A673 (cell line): ENCODE results near the gene MOB3A. TPM values are rescaled to one million over a fixed set of nuclear protein-coding genes. Genes with fewer than 3 reads are reported as not detected.

Experiments
- BruUV-seq: library from RNA; stranded (reverse); fragments of 400-500 nt; replicated peaks from 2 replicates; lab custom pipeline; 2021; lab: Mats Ljungman, UMichigan
- CTCF ChIA-PET: fragments of 300-600 bp; sonication (Branson Sonifier 250); formaldehyde crosslinking; loops from one replicate; lab custom pipeline; 2022; ENCODE audit warnings: antibody characterized with exemption; lab: Charles Lee
- POLR2A ChIA-PET: fragments of 300-600 bp; sonication (Branson Sonifier 250); formaldehyde crosslinking; loops from one replicate; lab custom pipeline; 2022; ENCODE audit warnings: antibody characterized with exemption; ENCODE audit not compliant: low non-redundant PET; lab: Charles Lee
- DNase-seq: peaks from one replicate; pipeline ENCODE4 v3.0.0-alpha.2; 2015; ENCODE audit warnings: low spot score
- H3K27ac ChIP-seq: fragments of 200-600 bp; sonication (generic); 2 replicates; pipeline ENCODE4 v1.5.1; 2016; ENCODE audit warnings: mixed run types, low read depth, mild to moderate bottlenecking, mixed read lengths, antibody characterized with exemption, low read length; ENCODE audit not compliant: poor library complexity, severe bottlenecking
- H3K27me3 ChIP-seq: fragments of 200-600 bp; sonication (generic); replicated peaks from 2 replicates; pipeline ENCODE4 v1.6.1; 2017; ENCODE audit warnings: mixed run types, low read depth, mild to moderate bottlenecking, mixed read lengths, antibody characterized with exemption, low read length; ENCODE audit not compliant: insufficient read depth, poor library complexity
- H3K36me3 ChIP-seq: fragments of 200-600 bp; sonication (generic); 2 replicates; pipeline ENCODE4 v1.6.1; 2016; ENCODE audit warnings: mixed run types, mild to moderate bottlenecking, mixed read lengths, antibody characterized with exemption, low read length; ENCODE audit not compliant: insufficient read depth, poor library complexity, severe bottlenecking
- H3K4me1 ChIP-seq: fragments of 200-600 bp; sonication (generic); 2 replicates; pipeline ENCODE4 v1.6.1; 2017; ENCODE audit warnings: mixed run types, mild to moderate bottlenecking, mixed read lengths, antibody characterized with exemption, low read length; ENCODE audit not compliant: insufficient read depth, poor library complexity, severe bottlenecking
- H3K4me3 ChIP-seq: fragments of 200-600 bp; sonication (generic); 2 replicates; pipeline ENCODE4 v1.5.1; 2016; ENCODE audit warnings: low read depth, mixed run types, mild to moderate bottlenecking, mixed read lengths, low read length; ENCODE audit not compliant: poor library complexity, severe bottlenecking
- H3K9me3 ChIP-seq: fragments of 200-600 bp; sonication (generic); 2 replicates; pipeline ENCODE4 v1.6.1; 2016; ENCODE audit warnings: mixed run types, low read depth, mild to moderate bottlenecking, mixed read lengths, antibody characterized with exemption, low read length; ENCODE audit not compliant: poor library complexity, severe bottlenecking
- EZH2 ChIP-seq: fragments of 200-600 bp; sonication (generic); IDR thresholded peaks from 2 replicates; pipeline ENCODE4 v1.6.1; 2017; ENCODE audit warnings: borderline replicate concordance, low read depth, mild to moderate bottlenecking, mixed read lengths, antibody characterized with exemption, low read length; ENCODE audit not compliant: poor library complexity, severe bottlenecking
- intact Hi-C: fragments of 100-400 bp; cut with micrococcal nuclease; formaldehyde crosslinking; loops from one replicate; pipeline ENCODE4 v1.10.0; 2022; ENCODE audit not compliant: unreplicated experiment
- total RNA-seq: library from RNA; stranded (reverse); gene quantifications from 2 replicates; pipeline ENCODE4 v1.2.3, GENCODE V29; 2021
- TF ChIP-seq, protein P1 (sequence below): fragments of 300-800, 200-600 bp; sonication (generic); conservative IDR thresholded peaks from 2 replicates; pipeline ENCODE4 v1.5.1; 2017; ENCODE audit warnings: low read depth, mild to moderate bottlenecking, antibody characterized with exemption, low read length, moderate library complexity, mixed read lengths

The MOB3A gene
- total RNA-seq, 1 experiment from 2014 or later, result 40.7 TPM

DNA sequence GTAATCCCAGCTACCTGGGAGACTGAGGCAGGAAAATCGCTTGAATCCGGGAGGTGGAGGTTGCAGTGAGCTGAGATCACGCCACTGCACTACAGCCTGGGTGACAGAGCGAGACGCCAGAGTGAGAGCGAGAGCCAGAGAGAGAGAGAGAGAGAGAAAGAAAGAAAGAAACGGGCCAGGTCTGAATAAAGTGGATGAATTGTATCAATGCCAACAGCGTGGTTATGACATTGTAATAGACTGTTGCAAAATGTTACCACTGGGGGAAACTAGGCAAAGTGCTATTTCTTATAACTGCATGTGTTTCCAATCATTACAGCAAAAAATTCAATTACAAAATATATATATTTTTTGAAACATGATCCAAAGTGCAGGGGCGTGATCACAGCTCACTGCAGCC lies 68.8 kb downstream of the MOB3A start:
- CTCF ChIA-PET, result no interaction called here
- DNase-seq, result no peak
- Histone ChIP-seq H3K4me3 (no peak overlapping the region), H3K27ac (no peak overlapping the region), H3K9me3 (no peaks in the 10 kb centered on the region), H3K27me3 (no peaks in the 10 kb centered on the region), H3K36me3 (no peaks in the 10 kb centered on the region), H3K4me1 (peaks cover 10% of the 10 kb centered on the region)
- POLR2A ChIA-PET, result no interaction called here
- BruUV-seq, result no TSS peak
- intact Hi-C loops, result no loop called here
- TF ChIP-seq, protein P1, sequence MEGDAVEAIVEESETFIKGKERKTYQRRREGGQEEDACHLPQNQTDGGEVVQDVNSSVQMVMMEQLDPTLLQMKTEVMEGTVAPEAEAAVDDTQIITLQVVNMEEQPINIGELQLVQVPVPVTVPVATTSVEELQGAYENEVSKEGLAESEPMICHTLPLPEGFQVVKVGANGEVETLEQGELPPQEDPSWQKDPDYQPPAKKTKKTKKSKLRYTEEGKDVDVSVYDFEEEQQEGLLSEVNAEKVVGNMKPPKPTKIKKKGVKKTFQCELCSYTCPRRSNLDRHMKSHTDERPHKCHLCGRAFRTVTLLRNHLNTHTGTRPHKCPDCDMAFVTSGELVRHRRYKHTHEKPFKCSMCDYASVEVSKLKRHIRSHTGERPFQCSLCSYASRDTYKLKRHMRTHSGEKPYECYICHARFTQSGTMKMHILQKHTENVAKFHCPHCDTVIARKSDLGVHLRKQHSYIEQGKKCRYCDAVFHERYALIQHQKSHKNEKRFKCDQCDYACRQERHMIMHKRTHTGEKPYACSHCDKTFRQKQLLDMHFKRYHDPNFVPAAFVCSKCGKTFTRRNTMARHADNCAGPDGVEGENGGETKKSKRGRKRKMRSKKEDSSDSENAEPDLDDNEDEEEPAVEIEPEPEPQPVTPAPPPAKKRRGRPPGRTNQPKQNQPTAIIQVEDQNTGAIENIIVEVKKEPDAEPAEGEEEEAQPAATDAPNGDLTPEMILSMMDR, result no peak
- no peak for TF ChIP-seq EZH2

DNA sequence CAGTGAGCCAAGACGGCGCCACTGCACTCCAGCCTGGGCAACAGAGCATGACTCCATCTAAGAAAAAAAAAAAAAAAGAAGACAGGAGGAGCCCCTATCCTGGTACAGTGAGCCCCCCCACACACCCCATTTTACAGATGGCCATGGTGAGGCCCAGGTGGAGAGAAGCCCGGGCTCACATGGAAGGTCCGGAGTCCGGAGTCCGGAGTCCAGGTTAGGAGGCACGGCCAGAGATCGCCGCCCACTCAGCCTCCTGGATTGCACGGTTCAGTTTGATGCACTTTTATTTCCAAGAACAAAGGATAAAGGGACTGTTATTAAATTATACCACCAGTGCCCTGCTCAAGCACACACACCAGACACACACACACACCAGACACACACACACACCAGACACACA lies 69.4 kb downstream of the MOB3A start:
- POLR2A ChIA-PET, result no interaction called here

DNA sequence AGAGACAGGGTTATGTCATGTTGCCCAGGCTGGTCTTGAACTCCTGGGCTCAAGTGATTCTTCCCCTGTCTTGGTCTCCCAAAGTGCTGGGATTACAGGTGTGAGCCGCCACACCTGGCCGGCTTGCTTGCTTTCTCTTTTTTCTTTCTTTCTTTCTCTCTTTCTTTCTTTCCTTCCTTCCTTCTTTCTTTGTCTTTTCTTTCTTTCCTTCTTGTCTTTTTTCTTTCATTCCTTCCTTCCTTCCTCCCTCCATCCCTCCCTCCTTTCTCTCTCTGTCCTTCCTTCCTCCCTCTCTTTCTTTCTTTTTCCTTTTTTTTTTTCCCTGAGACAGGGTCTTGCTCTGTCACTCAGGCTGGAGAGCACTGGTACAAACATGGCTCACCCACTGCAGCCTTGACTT lies 73.8 kb downstream of the MOB3A start:
- CTCF ChIA-PET, result no interaction called here
- no TSS peak for BruUV-seq
- intact Hi-C loops, result no loop called here

More for the DNA sequence above, 69.4 kb downstream of the MOB3A start:
- no peak for DNase-seq
- Histone ChIP-seq H3K27ac (no peak overlapping the region), H3K27me3 (no peaks in the 10 kb centered on the region), H3K4me3 (no peak overlapping the region), H3K9me3 (no peaks in the 10 kb centered on the region), H3K36me3 (no peaks in the 10 kb centered on the region), H3K4me1 (peaks cover 4% of the 10 kb centered on the region)
- TF ChIP-seq, protein P1, result no peak
- BruUV-seq, result no TSS peak
- CTCF ChIA-PET, result no interaction called here
- intact Hi-C loops, result no loop called here

More for the DNA sequence above, 73.8 kb downstream of the MOB3A start:
- no peaks in the 10 kb centered on the region for H3K4me1 ChIP-seq
- no peak overlapping the region for H3K4me3 ChIP-seq
- no peak for TF ChIP-seq EZH2
- TF ChIP-seq, protein P1, result no peak
- H3K27me3 ChIP-seq, result no peaks in the 10 kb centered on the region
- DNase-seq, result no peak
- H3K27ac ChIP-seq, result no peak overlapping the region
- POLR2A ChIA-PET, result no interaction called here
- H3K36me3 ChIP-seq, result no peaks in the 10 kb centered on the region
- no peaks in the 10 kb centered on the region for H3K9me3 ChIP-seq
